ENCODE results near the gene NRXN3.

The NRXN3 gene

GRCh38 chr14:79896009-79896408 lies 1725.8 kb downstream of the NRXN3 start:
- CTCF ChIA-PET: interaction anchor here (0.6 kb wide), 1 partner anchor 51 kb away, joined by 5 read pairs; no protein-coding TSS in a partner anchor
- TF ChIP-seq HDGF (IDR thresholded peaks at IDR 0.05; ENCODE audit: borderline replicate concordance): no peak
- TF ChIP-seq NFRKB (IDR thresholded peaks at IDR 0.05): no peak
- no peak for TF ChIP-seq BHLHE40 (IDR thresholded peaks at IDR 0.05; ENCODE audit: borderline replicate concordance)
- TF ChIP-seq FOXM1 (IDR thresholded peaks at IDR 0.05; ENCODE audit: borderline replicate concordance): no peak
- no peak for TF ChIP-seq LEF1 (IDR thresholded peaks at IDR 0.05; ENCODE audit: borderline replicate concordance)
- no peak for TF ChIP-seq FOXA1 (IDR thresholded peaks at IDR 0.05)
- no peak for TF ChIP-seq PKNOX1 (IDR thresholded peaks at IDR 0.05)
- TF ChIP-seq CTBP1 (IDR thresholded peaks at IDR 0.05; ENCODE audit: borderline replicate concordance): no peak
- no peak for TF ChIP-seq FOXK2 (IDR thresholded peaks at IDR 0.05)
- no peak for TF ChIP-seq L3MBTL2 (conservative IDR thresholded peaks at IDR 0.05)
- no peak for TF ChIP-seq SP1 (IDR thresholded peaks at IDR 0.05)
- TF ChIP-seq TARDBP (IDR thresholded peaks at IDR 0.05): no peak
- no peak for DNase-seq (ENCODE audit: extremely low spot score)
- POLR2A ChIA-PET: no interaction called here

GRCh38 chr14:79899610-79900009 lies 1729.4 kb downstream of the NRXN3 start:
- DNase-seq (ENCODE audit: extremely low spot score): no peak
- CTCF ChIA-PET: no interaction called here
- POLR2A ChIA-PET: no interaction called here
- no peak for TF ChIP-seq TARDBP (IDR thresholded peaks at IDR 0.05)
- TF ChIP-seq HDGF (IDR thresholded peaks at IDR 0.05; ENCODE audit: borderline replicate concordance): no peak
- no peak for TF ChIP-seq FOXK2 (IDR thresholded peaks at IDR 0.05)
- TF ChIP-seq ARNT (IDR thresholded peaks at IDR 0.05): no peak
- no peak for TF ChIP-seq BHLHE40 (IDR thresholded peaks at IDR 0.05; ENCODE audit: borderline replicate concordance)
- no peak for TF ChIP-seq FOXM1 (IDR thresholded peaks at IDR 0.05; ENCODE audit: borderline replicate concordance)

- no peak for TF ChIP-seq SUZ12 (IDR thresholded peaks at IDR 0.05)
- ChIA-PET POLR2A (no interaction called here), CTCF (no interaction called here)
- no peak for DNase-seq (ENCODE audit: extremely low spot score)
Measured at GRCh38 chr14:79904497-79904896, 1734.3 kb downstream of the NRXN3 start.

GRCh38 chr14:79906994-79907393 lies 1736.8 kb downstream of the NRXN3 start:
- CTCF ChIA-PET: no interaction called here
- DNase-seq (ENCODE audit: extremely low spot score): no peak
- TF ChIP-seq HDGF (IDR thresholded peaks at IDR 0.05; ENCODE audit: borderline replicate concordance) (no peak), FOXA1 (IDR thresholded peaks at IDR 0.05) (no peak), NFRKB (IDR thresholded peaks at IDR 0.05) (no peak), PKNOX1 (IDR thresholded peaks at IDR 0.05) (no peak)
- POLR2A ChIA-PET: no interaction called here

GRCh38 chr14:79910086-79910485 lies 1739.9 kb downstream of the NRXN3 start:
- CTCF ChIA-PET: no interaction called here

GRCh38 chr14:79911744-79912143 lies 1741.6 kb downstream of the NRXN3 start:
- ChIA-PET CTCF (no interaction called here), POLR2A (no interaction called here)
- no peak for TF ChIP-seq PKNOX1 (IDR thresholded peaks at IDR 0.05)
- TF ChIP-seq CTBP1 (IDR thresholded peaks at IDR 0.05; ENCODE audit: borderline replicate concordance): no peak
- no peak for TF ChIP-seq FOXM1 (IDR thresholded peaks at IDR 0.05; ENCODE audit: borderline replicate concordance)
- TF ChIP-seq L3MBTL2 (conservative IDR thresholded peaks at IDR 0.05): no peak
- TF ChIP-seq BHLHE40 (IDR thresholded peaks at IDR 0.05; ENCODE audit: borderline replicate concordance): no peak
- no peak for TF ChIP-seq HDGF (IDR thresholded peaks at IDR 0.05; ENCODE audit: borderline replicate concordance)
- TF ChIP-seq LEF1 (IDR thresholded peaks at IDR 0.05; ENCODE audit: borderline replicate concordance): no peak
- TF ChIP-seq ARNT (IDR thresholded peaks at IDR 0.05): no peak
- TF ChIP-seq ELF4 (IDR thresholded peaks at IDR 0.05): no peak
- DNase-seq (ENCODE audit: extremely low spot score): no peak

More at GRCh38 chr14:79910086-79910485, 1739.9 kb downstream of the NRXN3 start:
- no peak for DNase-seq (ENCODE audit: extremely low spot score)
- no peak for TF ChIP-seq ARNT (IDR thresholded peaks at IDR 0.05)
- TF ChIP-seq SP1 (IDR thresholded peaks at IDR 0.05): no peak
- no peak for TF ChIP-seq BHLHE40 (IDR thresholded peaks at IDR 0.05; ENCODE audit: borderline replicate concordance)
- TF ChIP-seq FOXK2 (IDR thresholded peaks at IDR 0.05): no peak
- TF ChIP-seq CTBP1 (IDR thresholded peaks at IDR 0.05; ENCODE audit: borderline replicate concordance): no peak
- no peak for TF ChIP-seq HDGF (IDR thresholded peaks at IDR 0.05; ENCODE audit: borderline replicate concordance)
- POLR2A ChIA-PET: no interaction called here

- CTCF ChIA-PET: interaction anchor here (0.6 kb wide), 2 partner anchors 192 to 658 kb away, joined by 3 read pairs; no protein-coding TSS in a partner anchor
- TF ChIP-seq ZNF384 (IDR thresholded peaks at IDR 0.05): no peak
- TF ChIP-seq TARDBP (IDR thresholded peaks at IDR 0.05): no peak
- no peak for TF ChIP-seq FOXM1 (IDR thresholded peaks at IDR 0.05; ENCODE audit: borderline replicate concordance)
- no peak for TF ChIP-seq FOXK2 (IDR thresholded peaks at IDR 0.05)
- no peak for TF ChIP-seq SUZ12 (IDR thresholded peaks at IDR 0.05)
- TF ChIP-seq PKNOX1 (IDR thresholded peaks at IDR 0.05): no peak
- TF ChIP-seq L3MBTL2 (conservative IDR thresholded peaks at IDR 0.05): no peak
- no peak for TF ChIP-seq CTBP1 (IDR thresholded peaks at IDR 0.05; ENCODE audit: borderline replicate concordance)
- no peak for TF ChIP-seq LEF1 (IDR thresholded peaks at IDR 0.05; ENCODE audit: borderline replicate concordance)
- TF ChIP-seq ELF4 (IDR thresholded peaks at IDR 0.05): no peak
- TF ChIP-seq FOXA1 (IDR thresholded peaks at IDR 0.05): no peak
- no peak for TF ChIP-seq BHLHE40 (IDR thresholded peaks at IDR 0.05; ENCODE audit: borderline replicate concordance)
- no peak for TF ChIP-seq NFRKB (IDR thresholded peaks at IDR 0.05)
- TF ChIP-seq ARNT (IDR thresholded peaks at IDR 0.05): no peak
- no peak for TF ChIP-seq SP1 (IDR thresholded peaks at IDR 0.05)
- TF ChIP-seq HDGF (IDR thresholded peaks at IDR 0.05; ENCODE audit: borderline replicate concordance): no peak
- POLR2A ChIA-PET: no interaction called here
- no peak for DNase-seq (ENCODE audit: extremely low spot score)
Measured at GRCh38 chr14:79914595-79914994, 1744.4 kb downstream of the NRXN3 start.

Measured in HEK293T (cell line).